Mesothelial cell of epicardium (in vitro differentiated cells): Measurements from ENCODE around the gene NCCRP1. TPM values are rescaled to one million over a fixed set of nuclear protein-coding genes. Genes with fewer than 3 reads are reported as not detected.
"Not testable (repeated sequence)": the region's sequence is repeated elsewhere in the genome, so short reads cannot be mapped to it uniquely, and the experiment has no call there.

Experiments
- DNase-seq, 2 experiments: peaks; one replicate each; pipeline ENCODE4 v3.0.0; 2021; ENCODE audit warnings: low spot score in 2 of 2; ENCODE audit not compliant: unreplicated experiment in 2 of 2
- H3K27ac Mint-ChIP-seq: 2 replicates; pipeline ENCODE4 v1.8.0; 2021; ENCODE audit warnings: mixed read lengths
- H3K27me3 Mint-ChIP-seq: 2 replicates; pipeline ENCODE4 v1.8.0; 2021; ENCODE audit warnings: low read depth, mixed read lengths
- H3K36me3 Mint-ChIP-seq: 2 replicates; pipeline ENCODE4 v1.8.0; 2021; ENCODE audit warnings: mixed read lengths
- H3K4me1 Mint-ChIP-seq: 2 replicates; pipeline ENCODE4 v1.8.0; 2021; ENCODE audit warnings: mixed read lengths
- H3K4me3 Mint-ChIP-seq: 2 replicates; pipeline ENCODE4 v1.8.0; 2021; ENCODE audit warnings: mild to moderate bottlenecking, moderate library complexity, mixed read lengths
- H3K9me3 Mint-ChIP-seq: 2 replicates; pipeline ENCODE4 v1.8.0; 2021; ENCODE audit warnings: mixed read lengths
- CTCF ChIP-seq: fragments of 200-600 bp; sonication (generic); IDR thresholded peaks from one replicate; pipeline ENCODE4 v1.5.0; 2021; ENCODE audit warnings: antibody characterized with exemption; ENCODE audit not compliant: unreplicated experiment
- total RNA-seq: library from RNA; stranded (reverse); gene quantifications from 3 replicates; pipeline ENCODE4 v1.2.1, GENCODE V29; 2021

Gene NCCRP1
- total RNA-seq, 1 donor from 2014 or later, result 11.7 TPM

GRCh38 chr19:39238209-39238608 is 41.4 kb downstream of the NCCRP1 start:
- DNase-seq, result no peak
- no peak overlapping the region for H3K27ac Mint-ChIP-seq
- no peak for TF ChIP-seq CTCF
- H3K4me1 Mint-ChIP-seq, result peaks cover 6% of the 10 kb centered on the region
- H3K27me3 Mint-ChIP-seq, result peaks cover 33% of the 10 kb centered on the region
- no peaks in the 10 kb centered on the region for H3K36me3 Mint-ChIP-seq
- H3K9me3 Mint-ChIP-seq, result no peaks in the 10 kb centered on the region
- no peak overlapping the region for H3K4me3 Mint-ChIP-seq

GRCh38 chr19:39238944-39239343 is 42.2 kb downstream of the NCCRP1 start:
- peaks cover 36% of the 10 kb centered on the region for H3K27me3 Mint-ChIP-seq
- peaks cover 6% of the 10 kb centered on the region for H3K4me1 Mint-ChIP-seq
- DNase-seq, result no peak
- H3K9me3 Mint-ChIP-seq, result no peaks in the 10 kb centered on the region
- TF ChIP-seq CTCF, result no peak
- H3K36me3 Mint-ChIP-seq, result no peaks in the 10 kb centered on the region
- no peak overlapping the region for H3K4me3 Mint-ChIP-seq
- H3K27ac Mint-ChIP-seq, result no peak overlapping the region

GRCh38 chr19:39240421-39240820 is 43.7 kb downstream of the NCCRP1 start:
- H3K27ac Mint-ChIP-seq, result no peak overlapping the region
- no peak overlapping the region for H3K4me3 Mint-ChIP-seq
- peaks cover 40% of the 10 kb centered on the region for H3K27me3 Mint-ChIP-seq
- H3K4me1 Mint-ChIP-seq, result peaks cover 6% of the 10 kb centered on the region
- TF ChIP-seq CTCF, result no peak
- H3K9me3 Mint-ChIP-seq, result no peaks in the 10 kb centered on the region
- no peaks in the 10 kb centered on the region for H3K36me3 Mint-ChIP-seq
- no peak for DNase-seq

- not testable (repeated sequence) for H3K27ac Mint-ChIP-seq, H3K4me3 Mint-ChIP-seq, DNase-seq, H3K4me1 Mint-ChIP-seq, H3K9me3 Mint-ChIP-seq, H3K36me3 Mint-ChIP-seq
- H3K27me3 Mint-ChIP-seq, result peaks cover 51% of the 10 kb centered on the region
Measured at GRCh38 chr19:39243741-39244140, 47.0 kb downstream of the NCCRP1 start.

GRCh38 chr19:39244410-39245100 is 47.8 kb downstream of the NCCRP1 start, which contains the start of gene IFNL3:
Gene IFNL3 (minus strand): TSS chr19:39245006. CDS start chr19:39244967, 39 bp downstream.
- not testable (repeated sequence) for DNase-seq, H3K27ac Mint-ChIP-seq, H3K36me3 Mint-ChIP-seq, H3K4me3 Mint-ChIP-seq, H3K9me3 Mint-ChIP-seq
- Mint-ChIP-seq H3K27me3 (peaks cover 56% of the 10 kb centered on the region), H3K4me1 (peaks cover 10% of the 10 kb centered on the region)

- not testable (repeated sequence) for H3K9me3 Mint-ChIP-seq
- peaks cover 58% of the 10 kb centered on the region for H3K27me3 Mint-ChIP-seq
- H3K4me1 Mint-ChIP-seq, result peaks cover 13% of the 10 kb centered on the region
Measured at GRCh38 chr19:39245166-39245565, 48.4 kb downstream of the NCCRP1 start.

GRCh38 chr19:39246951-39247669 is 50.3 kb downstream of the NCCRP1 start:
- H3K4me1 Mint-ChIP-seq, result peaks cover 25% of the 10 kb centered on the region
- TF ChIP-seq CTCF, result no peak
- DNase-seq, result no peak
- H3K36me3 Mint-ChIP-seq, result no peaks in the 10 kb centered on the region
- H3K27ac Mint-ChIP-seq, result no peak overlapping the region
- peaks cover 57% of the 10 kb centered on the region for H3K27me3 Mint-ChIP-seq
- peak overlapping the region; percentile 33 for H3K4me3 Mint-ChIP-seq
- no peaks in the 10 kb centered on the region for H3K9me3 Mint-ChIP-seq

More at GRCh38 chr19:39245166-39245565, 48.4 kb downstream of the NCCRP1 start:
- not testable (repeated sequence) for DNase-seq, H3K27ac Mint-ChIP-seq, H3K36me3 Mint-ChIP-seq, H3K4me3 Mint-ChIP-seq
